SJSA1 (cell line): ENCODE data around the gene PLA2G3. TPM values are rescaled to one million over a fixed set of nuclear protein-coding genes. Genes with fewer than 3 reads are reported as not detected.
A peak's percentile ranks its signal among the peaks of the same experiment; 100 is the strongest.
"Not testable (repeated sequence)": the region's sequence is repeated elsewhere in the genome, so short reads cannot be mapped to it uniquely, and the experiment has no call there.

ENCODE experiments used
- DNase-seq, 2 experiments: peaks; one replicate each; pipeline ENCODE4 v3.0.0-alpha.2; 2015 to 2020; ENCODE audit warnings: low spot score in 2 of 2, low read depth in 1 of 2
- H3K27ac ChIP-seq: fragments of 250-450 bp; sonication (Bioruptor Pico); 2 replicates; pipeline ENCODE4 v1.5.1; 2020; ENCODE audit warnings: mild to moderate bottlenecking, moderate library complexity
- H3K27me3 ChIP-seq: fragments of 250-450 bp; sonication (Bioruptor Pico); replicated peaks from 2 replicates; pipeline ENCODE4 v1.5.1; 2020; ENCODE audit warnings: mild to moderate bottlenecking, moderate library complexity
- H3K36me3 ChIP-seq: fragments of 250-450 bp; sonication (Bioruptor Pico); 2 replicates; pipeline ENCODE4 v1.5.1; 2020; ENCODE audit warnings: mild to moderate bottlenecking
- H3K4me1 ChIP-seq: fragments of 250-450 bp; sonication (Bioruptor Pico); replicated peaks from 2 replicates; pipeline ENCODE4 v1.6.1; 2021; ENCODE audit warnings: mild to moderate bottlenecking
- H3K4me3 ChIP-seq: fragments of 250-450 bp; sonication (Bioruptor Pico); 2 replicates; pipeline ENCODE4 v1.5.1; 2020; ENCODE audit warnings: mild to moderate bottlenecking
- H3K9me3 ChIP-seq: fragments of 250-450 bp; sonication (Bioruptor Pico); replicated peaks from 2 replicates; pipeline ENCODE4 v1.5.1; 2020; ENCODE audit warnings: mild to moderate bottlenecking
- total RNA-seq: library from RNA; depleted of rRNA; stranded (reverse); fragments of >200 nt; shearing (Covaris generic); gene quantifications from 2 replicates; pipeline ENCODE4 v1.2.3, GENCODE V29; 2014; rRNA removed

Gene PLA2G3
- total RNA-seq: not detected in 2 replicates

GRCh38 chr22:31139866-31140716, at the start of gene PLA2G3:
TSS of gene PLA2G3 (minus strand) at chr22:31140508. CDS start at chr22:31140354, 154 bp downstream.
- H3K27ac ChIP-seq: no peak within 1 kb of the TSS
- DNase-seq: no peak
- 0 out of 2 replicates have a peak, but pooled peaks cover 4% of the 10 kb centered on the region for H3K9me3 ChIP-seq
- no peaks in the 10 kb centered on the region for H3K4me1 ChIP-seq
- H3K27me3 ChIP-seq: no peaks in the 10 kb centered on the region
- no peak within 1 kb of the TSS for H3K4me3 ChIP-seq
- no peaks in the 10 kb centered on the region for H3K36me3 ChIP-seq

DNA sequence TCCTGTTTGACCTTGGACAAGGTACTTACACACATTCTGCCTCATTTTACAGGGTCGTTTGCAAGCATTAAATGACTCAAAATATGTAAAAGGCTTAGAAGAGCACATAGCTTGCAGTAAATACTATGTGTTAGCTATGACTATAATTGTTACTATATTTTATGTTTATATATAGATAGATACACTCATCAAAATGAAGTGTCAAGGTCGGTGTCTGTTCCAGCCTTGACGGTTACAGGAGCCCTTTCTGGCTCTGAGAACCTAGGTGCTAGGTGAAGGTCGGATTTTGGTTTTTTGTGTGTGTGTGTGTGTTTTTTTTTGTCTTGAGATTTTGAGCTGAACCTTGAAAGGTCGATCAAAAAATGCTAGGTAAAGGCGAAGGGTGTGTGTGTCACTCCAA, 47.3 kb upstream of the PLA2G3 start:
- Histone ChIP-seq H3K4me3 (no peak overlapping the region), H3K27me3 (no peaks in the 10 kb centered on the region), H3K27ac (no peak overlapping the region), H3K9me3 (no peaks in the 10 kb centered on the region), H3K36me3 (peaks cover 44% of the 10 kb centered on the region), H3K4me1 (no peaks in the 10 kb centered on the region)
- DNase-seq: no peak

DNA sequence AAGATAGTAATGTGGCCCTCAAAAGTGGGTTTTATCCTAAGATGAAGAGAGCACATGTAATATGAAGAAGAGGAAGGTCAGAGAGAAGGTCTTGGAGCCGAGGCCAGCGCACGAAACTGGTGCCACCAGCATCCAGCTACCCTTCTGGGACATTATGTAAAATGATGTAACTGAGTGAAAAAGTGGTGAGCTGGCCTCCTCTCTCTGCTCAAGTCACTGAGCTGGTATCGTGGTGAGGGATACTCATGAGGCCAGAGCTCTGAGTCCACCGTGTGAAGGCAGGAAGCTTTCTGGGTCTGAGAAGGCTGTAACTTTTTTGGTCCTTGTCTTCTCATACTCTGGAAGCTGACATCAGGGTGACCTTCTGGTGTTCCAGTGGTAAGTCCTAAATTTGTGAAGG, 44.7 kb upstream of the PLA2G3 start:
- Histone ChIP-seq H3K27me3 (no peaks in the 10 kb centered on the region), H3K4me1 (no peaks in the 10 kb centered on the region), H3K36me3 (peaks cover 37% of the 10 kb centered on the region), H3K4me3 (no peak overlapping the region), H3K27ac (no peak overlapping the region), H3K9me3 (no peaks in the 10 kb centered on the region)
- no peak for DNase-seq

- Histone ChIP-seq H3K4me3 (no peak overlapping the region), H3K27ac (no peak overlapping the region), H3K27me3 (no peaks in the 10 kb centered on the region), H3K9me3 (no peaks in the 10 kb centered on the region), H3K4me1 (peaks cover 9% of the 10 kb centered on the region), H3K36me3 (peaks cover 42% of the 10 kb centered on the region)
- DNase-seq: no peak
Measured at GRCh38 chr22:31184015-31184414, 43.7 kb upstream of the PLA2G3 start.

DNA sequence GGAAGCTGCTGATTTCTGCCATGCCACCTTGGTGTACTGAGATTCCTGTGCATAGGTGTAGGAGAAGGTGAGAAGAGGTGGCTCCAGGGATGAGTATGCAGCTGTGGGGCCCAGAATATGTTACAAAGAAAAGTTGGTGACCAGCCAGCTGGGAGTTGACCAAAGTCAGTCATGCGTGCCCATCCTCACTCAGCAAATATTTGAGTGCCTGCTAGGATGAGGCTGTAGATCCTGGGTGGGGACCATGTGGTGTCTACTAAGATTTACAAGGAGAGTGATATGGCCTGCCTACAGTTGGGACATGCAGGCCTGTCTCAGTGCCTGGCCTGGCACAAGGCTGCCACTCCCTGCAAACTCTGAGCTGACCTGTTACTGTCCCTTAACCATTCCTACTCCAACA, 39.0 kb upstream of the PLA2G3 start:
- H3K9me3 ChIP-seq: no peaks in the 10 kb centered on the region
- H3K27ac ChIP-seq: peak overlapping the region; percentile 30; the same call in 1 of the 2 replicates
- H3K36me3 ChIP-seq: peaks cover 37% of the 10 kb centered on the region
- no peaks in the 10 kb centered on the region for H3K27me3 ChIP-seq
- no peak overlapping the region for H3K4me3 ChIP-seq
- H3K4me1 ChIP-seq: peaks cover 41% of the 10 kb centered on the region
- DNase-seq: peak; percentile 50 to 72

DNA sequence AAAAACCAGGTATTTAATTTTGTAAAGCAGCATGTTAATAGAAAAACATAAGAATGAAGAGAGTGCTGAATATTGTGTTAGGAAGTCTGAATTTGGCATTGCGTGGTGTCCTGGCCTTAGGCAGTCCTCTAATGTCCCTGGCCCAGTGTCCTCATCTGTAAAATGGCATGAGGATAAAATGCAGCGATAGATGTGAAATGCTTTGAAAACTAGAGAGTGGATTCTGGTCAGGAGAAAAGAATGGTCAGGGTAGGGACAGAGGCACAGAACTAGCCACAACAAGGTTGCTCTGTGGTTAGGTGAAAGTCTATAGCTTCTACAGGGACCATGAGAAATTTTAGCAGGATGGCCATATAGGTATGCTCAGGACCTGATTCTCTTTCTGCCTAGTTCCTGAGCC, 38.6 kb upstream of the PLA2G3 start:
- Histone ChIP-seq H3K27me3 (no peaks in the 10 kb centered on the region), H3K4me1 (peaks cover 46% of the 10 kb centered on the region), H3K9me3 (no peaks in the 10 kb centered on the region), H3K36me3 (peaks cover 38% of the 10 kb centered on the region), H3K27ac (peak overlapping the region; percentile 73), H3K4me3 (no peak overlapping the region)
- DNase-seq: no peak

- peak; percentile 83 to 89 for DNase-seq
- Histone ChIP-seq H3K4me1 (peaks cover 58% of the 10 kb centered on the region), H3K36me3 (peaks cover 37% of the 10 kb centered on the region), H3K27ac (peak overlapping the region; percentile 73), H3K27me3 (no peaks in the 10 kb centered on the region), H3K9me3 (no peaks in the 10 kb centered on the region), H3K4me3 (no peak overlapping the region)
Measured at GRCh38 chr22:31177420-31178162, 37.3 kb upstream of the PLA2G3 start.

DNA sequence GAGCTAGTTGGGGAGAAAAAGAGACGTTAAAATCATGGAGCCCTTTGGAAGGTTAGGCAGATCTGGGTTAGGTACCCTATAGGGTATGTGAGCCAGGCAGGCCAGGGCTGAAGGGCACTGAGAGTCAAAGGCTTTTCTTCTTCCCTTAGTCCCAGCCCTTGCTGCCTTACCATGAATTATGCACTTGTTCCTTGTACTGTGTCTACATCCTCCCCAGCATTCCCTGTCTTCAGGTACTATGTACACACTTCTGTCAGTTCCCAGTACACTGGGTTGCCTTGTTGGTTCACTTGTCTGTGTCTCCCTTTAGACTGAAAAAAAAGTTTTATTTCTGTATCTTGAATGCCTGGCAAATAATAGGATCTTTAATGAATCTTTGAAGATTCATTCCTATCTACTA, 36.6 kb upstream of the PLA2G3 start:
- Histone ChIP-seq H3K4me3 (no peak overlapping the region), H3K4me1 (peaks cover 64% of the 10 kb centered on the region), H3K27ac (peak overlapping the region; percentile 73), H3K36me3 (peaks cover 33% of the 10 kb centered on the region), H3K27me3 (no peaks in the 10 kb centered on the region), H3K9me3 (no peaks in the 10 kb centered on the region)
- peak in 1 of 2 experiments; percentile 10 for DNase-seq

- DNase-seq: peak; percentile 57 to 86
- Histone ChIP-seq H3K4me3 (no peak overlapping the region), H3K36me3 (peaks cover 14% of the 10 kb centered on the region), H3K27ac (peak overlapping the region; percentile 96), H3K4me1 (peaks cover 61% of the 10 kb centered on the region), H3K9me3 (no peaks in the 10 kb centered on the region), H3K27me3 (no peaks in the 10 kb centered on the region)
Measured at GRCh38 chr22:31173386-31174145, 33.3 kb upstream of the PLA2G3 start.

GRCh38 chr22:31171734-31172133, 31.4 kb upstream of the PLA2G3 start:
- not testable (repeated sequence) for H3K27me3 ChIP-seq, H3K4me3 ChIP-seq, H3K9me3 ChIP-seq, DNase-seq
- Histone ChIP-seq H3K4me1 (peaks cover 50% of the 10 kb centered on the region), H3K27ac (peak overlapping the region; percentile 96; the same call in 1 of the 2 replicates), H3K36me3 (peaks cover 19% of the 10 kb centered on the region)

DNA sequence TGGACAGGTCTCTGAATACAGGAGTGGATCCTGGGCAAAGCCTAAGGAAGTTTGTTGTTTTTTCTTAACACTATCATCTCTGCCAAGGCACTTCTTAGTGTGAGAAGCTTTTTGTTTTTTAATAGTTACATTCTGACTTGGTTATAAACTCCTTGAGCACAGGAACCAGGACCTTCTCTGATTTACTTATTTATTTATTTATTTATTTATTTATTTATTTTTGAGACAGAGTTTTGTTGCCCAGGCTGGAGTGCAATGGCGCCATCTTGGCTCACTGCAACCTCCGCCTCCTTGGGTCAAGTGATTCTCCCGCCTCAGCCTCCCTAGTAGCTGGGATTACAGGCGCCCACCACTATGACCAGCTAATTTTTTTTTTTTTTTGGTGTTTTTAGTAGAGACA, 30.7 kb upstream of the PLA2G3 start:
- Histone ChIP-seq H3K27me3 (no peaks in the 10 kb centered on the region), H3K4me3 (no peak overlapping the region), H3K9me3 (no peaks in the 10 kb centered on the region), H3K4me1 (peaks cover 45% of the 10 kb centered on the region), H3K36me3 (peaks cover 23% of the 10 kb centered on the region), H3K27ac (no peak overlapping the region)
- DNase-seq: no peak

GRCh38 chr22:31162015-31162765, 21.9 kb upstream of the PLA2G3 start:
- DNase-seq: no peak
- peaks cover 16% of the 10 kb centered on the region for H3K4me1 ChIP-seq
- peaks cover 54% of the 10 kb centered on the region for H3K36me3 ChIP-seq
- no peaks in the 10 kb centered on the region for H3K27me3 ChIP-seq
- no peak overlapping the region for H3K4me3 ChIP-seq
- H3K9me3 ChIP-seq: no peaks in the 10 kb centered on the region
- no peak overlapping the region for H3K27ac ChIP-seq

- no peak for DNase-seq
- Histone ChIP-seq H3K9me3 (no peaks in the 10 kb centered on the region), H3K4me1 (peaks cover 16% of the 10 kb centered on the region), H3K4me3 (peak overlapping the region; percentile 65), H3K27ac (no peak overlapping the region), H3K36me3 (peaks cover 47% of the 10 kb centered on the region), H3K27me3 (no peaks in the 10 kb centered on the region)
Measured at GRCh38 chr22:31161386-31161785, 21.1 kb upstream of the PLA2G3 start.
